Endothelial cell of umbilical vein (primary cell): ENCODE data around the gene ZNF599. TPM values are rescaled to one million over a fixed set of nuclear protein-coding genes. Genes with fewer than 3 reads are reported as not detected.

Experiments used
- BruUV-seq: library from RNA; stranded (reverse); fragments of 400-500 nt; replicated peaks from 2 replicates; lab custom pipeline; 2021; lab: Mats Ljungman, UMichigan
- CTCF ChIA-PET: fragments of 300-600, 350-600 bp; sonication (Branson Sonifier 250); formaldehyde crosslinking; loops from one replicate; lab custom pipeline; 2021; ENCODE audit warnings: antibody characterized with exemption, inconsistent platforms; lab: Charles Lee
- POLR2A ChIA-PET: fragments of 300-600, 350-600 bp; sonication (Branson Sonifier 250); formaldehyde crosslinking; loops from one replicate; lab custom pipeline; 2021; ENCODE audit warnings: antibody characterized with exemption, inconsistent platforms; lab: Charles Lee
- DNase-seq: peaks from one replicate; pipeline ENCODE4 v3.0.0-alpha.2; 2011; ENCODE audit warnings: low read depth, low spot score
- FAIRE-seq: peaks from 2 replicates; lab custom pipeline; 2011; peaks lifted over from hg19 to GRCh38; lab: Jason Lieb, UNC
- H2AFZ ChIP-seq: 2 replicates; pipeline ENCODE4 v1.6.0; 2012; ENCODE audit warnings: low read depth, low read length, control low read depth, inconsistent platforms
- H3K27ac ChIP-seq: 2 replicates; pipeline ENCODE4 v1.5.1; 2011; ENCODE audit warnings: low read depth, mild to moderate bottlenecking, control low read depth, low read length, moderate library complexity; ENCODE audit not compliant: insufficient read depth
- H3K27me3 ChIP-seq, 2 experiments: 2 replicates each; pipeline versions ENCODE4 v1.6.0 to v1.6.1; 2011; ENCODE audit warnings: low read length in 2 of 2, mixed read lengths in 1 of 2; ENCODE audit not compliant: control insufficient read depth in 2 of 2, insufficient read depth in 2 of 2
- H3K36me3 ChIP-seq, 2 experiments: 2 replicates in 1 of 2; 3 replicates in 1 of 2; pipeline ENCODE4 v1.5.1; 2011; ENCODE audit warnings: low read length in 2 of 2, mild to moderate bottlenecking in 1 of 2, moderate library complexity in 1 of 2; ENCODE audit not compliant: control insufficient read depth in 2 of 2, insufficient read depth in 2 of 2; ENCODE audit errors: extremely low read depth in 1 of 2
- H3K4me1 ChIP-seq: 3 replicates; pipeline ENCODE4 v1.5.1; 2011; ENCODE audit warnings: mild to moderate bottlenecking, low read length; ENCODE audit not compliant: control insufficient read depth, insufficient read depth; ENCODE audit errors: extremely low read depth
- H3K4me2 ChIP-seq: 2 replicates; pipeline ENCODE4 v1.6.1; 2011; ENCODE audit warnings: low read length, control low read depth, mixed read lengths; ENCODE audit not compliant: insufficient read depth
- H3K4me3 ChIP-seq, 3 experiments: fragments of 200-600 bp in 1 of 3; sonication (generic), shearing (Covaris generic) in 1 of 3; replicated peaks in 1 of 3; 2 replicates each; pipeline ENCODE4 v1.5.1; 2011 to 2016; ENCODE audit warnings: control low read depth in 3 of 3, low read length in 3 of 3, mild to moderate bottlenecking in 2 of 3, inconsistent platforms in 1 of 3, low read depth in 1 of 3, moderate library complexity in 1 of 3; ENCODE audit not compliant: insufficient read depth in 1 of 3
- H3K79me2 ChIP-seq: 2 replicates; pipeline ENCODE4 v1.6.0; 2012; ENCODE audit warnings: low read length, inconsistent platforms; ENCODE audit not compliant: control insufficient read depth, insufficient read depth
- H3K9ac ChIP-seq: replicated peaks from 2 replicates; pipeline ENCODE3; 2011; ENCODE audit warnings: low read length, control low read depth; ENCODE audit not compliant: insufficient read depth; ENCODE audit errors: extremely low read depth
- H3K9me1 ChIP-seq: replicated peaks from 3 replicates; pipeline ENCODE4 v1.6.0; 2011; ENCODE audit warnings: mild to moderate bottlenecking, low read length; ENCODE audit not compliant: control insufficient read depth, insufficient read depth; ENCODE audit errors: extremely low read depth
- H3K9me3 ChIP-seq: replicated peaks from 2 replicates; pipeline ENCODE4 v1.5.1; 2012; ENCODE audit warnings: low read length, inconsistent platforms; ENCODE audit not compliant: control insufficient read depth, insufficient read depth
- H4K20me1 ChIP-seq: replicated peaks from 2 replicates; pipeline ENCODE3; 2011; ENCODE audit warnings: mild to moderate bottlenecking, low read length; ENCODE audit not compliant: control insufficient read depth, insufficient read depth; ENCODE audit errors: extremely low read depth
- CTCF ChIP-seq, 2 donors: IDR thresholded peaks; 1 replicate in 1 of 2; 2 replicates in 1 of 2; pipeline ENCODE4 v1.5.1; 2011; ENCODE audit warnings: low read length in 2 of 2, mild to moderate bottlenecking in 2 of 2, moderate library complexity in 2 of 2, control low read depth in 1 of 2, inconsistent platforms in 1 of 2, low read depth in 1 of 2; ENCODE audit not compliant: insufficient read depth in 1 of 2; ENCODE audit errors: extremely low read depth in 1 of 2
- EZH2 ChIP-seq: IDR thresholded peaks from 2 replicates; pipeline ENCODE4 v1.6.1; 2012; ENCODE audit warnings: borderline replicate concordance, low read depth, mild to moderate bottlenecking, moderate library complexity, low read length, inconsistent platforms; ENCODE audit not compliant: severe bottlenecking
- GATA2 ChIP-seq: IDR thresholded peaks from 2 replicates; pipeline ENCODE4 v1.7.0; 2011; ENCODE audit warnings: low read depth, mild to moderate bottlenecking, moderate library complexity, mixed read lengths, low read length; ENCODE audit not compliant: insufficient read length, insufficient read depth
- JUN ChIP-seq: IDR thresholded peaks from 2 replicates; pipeline ENCODE4 v1.6.1; 2011; ENCODE audit warnings: borderline replicate concordance, low read depth; ENCODE audit not compliant: insufficient read length, insufficient read depth
- POLR2A ChIP-seq: IDR thresholded peaks from 2 replicates; pipeline ENCODE4 v1.6.1; 2012; ENCODE audit warnings: low read depth, mild to moderate bottlenecking, control low read depth, low read length
- dilution Hi-C: fragments of 300-500 bp; cut with MboI; formaldehyde crosslinking; loops from one replicate; pipeline ENCODE4 v1.15.0; 2019; ENCODE audit warnings: low sequenced_read_pairs; ENCODE audit not compliant: extremely low pct_ligation_motif_present
- intact Hi-C: fragments of 100-400 bp; cut with micrococcal nuclease; formaldehyde crosslinking; loops from one replicate; pipeline ENCODE4 v1.10.0; 2022
- polyA plus RNA-seq, 4 experiments: library from polyadenylated mRNA; depleted of rRNA in 3 of 4; stranded (reverse) in 3 of 4; unstranded in 1 of 4; fragments of >200 nt; gene quantifications; 2 replicates each; pipeline versions ENCODE4 v1.2.1 to v1.2.3, GENCODE V29; 2011 to 2012; ENCODE audit warnings: missing spikeins in 1 of 4
- total RNA-seq: library from RNA; stranded (reverse); gene quantifications from 2 replicates; pipeline ENCODE4 v1.2.3, GENCODE V29; 2021
- TF ChIP-seq, protein P1 (sequence below): IDR thresholded peaks from 2 replicates; pipeline ENCODE4 v1.6.1; 2011; ENCODE audit not compliant: insufficient read depth, insufficient read length

ZNF599 gene
- total and polyA plus RNA-seq, 2 donors (not counting 3 experiments of a cell fraction or from before 2014, with no cell fraction given), result 4.5 to 7.3 TPM

GRCh38 chr19:34818270-34818669 lies 45.3 kb upstream of the ZNF599 start:
- DNase-seq (no peak), FAIRE-seq (no peak)
- H3K27me3 ChIP-seq, result peaks cover 0 to 2% of the 10 kb centered on the region in 2 experiments
- CTCF ChIA-PET, result no interaction called here
- POLR2A ChIA-PET, result no interaction called here
- BruUV-seq, result no TSS peak
- H3K4me3 ChIP-seq, result no peak overlapping the region
- no peaks in the 10 kb centered on the region for H3K9me3 ChIP-seq
- no peak for TF ChIP-seq JUN
- TF ChIP-seq, protein P1, sequence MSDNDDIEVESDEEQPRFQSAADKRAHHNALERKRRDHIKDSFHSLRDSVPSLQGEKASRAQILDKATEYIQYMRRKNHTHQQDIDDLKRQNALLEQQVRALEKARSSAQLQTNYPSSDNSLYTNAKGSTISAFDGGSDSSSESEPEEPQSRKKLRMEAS, result no peak
- H2AFZ ChIP-seq, result no peak overlapping the region
- no peaks in the 10 kb centered on the region for H4K20me1 ChIP-seq
- no peak overlapping the region for H3K27ac ChIP-seq
- H3K9me1 ChIP-seq, result no peaks in the 10 kb centered on the region
- H3K4me2 ChIP-seq, result no peak overlapping the region
- H3K36me3 ChIP-seq, result no peaks in the 10 kb centered on the region
- H3K4me1 ChIP-seq, result no peaks in the 10 kb centered on the region
- intact Hi-C loops, result no loop called here
- H3K9ac ChIP-seq, result no peak overlapping the region
- dilution Hi-C loops, result no loop called here
- no peaks in the 10 kb centered on the region for H3K79me2 ChIP-seq

DNA sequence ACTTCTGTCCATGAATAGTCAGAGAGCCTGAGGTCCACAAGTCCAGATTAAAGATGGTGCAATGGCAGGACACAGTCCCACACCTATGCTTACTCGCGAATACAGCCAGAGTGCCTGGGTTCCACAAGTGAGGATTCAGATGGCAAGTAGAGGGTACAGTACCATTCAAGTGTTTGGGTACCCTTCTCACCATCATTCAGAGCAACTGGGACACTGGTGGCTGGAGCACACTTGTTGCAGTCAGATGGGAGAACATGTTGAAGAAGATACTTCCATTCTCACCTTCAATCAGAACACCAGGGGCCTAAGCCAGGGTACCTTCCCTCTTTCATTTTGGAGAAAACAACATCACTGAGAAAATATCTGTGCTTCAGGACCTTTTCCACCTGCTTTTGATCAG lies 43.7 kb upstream of the ZNF599 start:
- ChIA-PET CTCF (no interaction called here), POLR2A (no interaction called here)
- Histone ChIP-seq H3K9me3 (no peaks in the 10 kb centered on the region), H3K9me1 (no peaks in the 10 kb centered on the region), H3K4me2 (no peak overlapping the region), H3K27me3 (peaks cover 0 to 5% of the 10 kb centered on the region in 2 experiments), H3K9ac (no peak overlapping the region), H4K20me1 (no peaks in the 10 kb centered on the region), H3K79me2 (no peaks in the 10 kb centered on the region), H3K36me3 (no peaks in the 10 kb centered on the region), H3K27ac (no peak overlapping the region), H2AFZ (no peak overlapping the region), H3K4me1 (no peaks in the 10 kb centered on the region), H3K4me3 (no peak overlapping the region)
- DNase-seq, result no peak
- no TSS peak for BruUV-seq
- dilution Hi-C loops (no loop called here), intact Hi-C loops (no loop called here)
- TF ChIP-seq GATA2 (no peak), POLR2A (no peak), CTCF (IDR thresholded peaks at IDR 0.05; ENCODE audit: extremely low read depth in 1 of 2, insufficient read depth in 1 of 2, low read depth in 1 of 2, low read length in 2 of 2) (no peak), EZH2 (no peak)
- TF ChIP-seq, protein P1, result no peak
- no peak for FAIRE-seq
